K562 (cell line): ENCODE data around the gene PRDX3. TPM values are rescaled to one million over a fixed set of nuclear protein-coding genes. Genes with fewer than 3 reads are reported as not detected.

Source experiments
- CBFA2T3 ChIP-seq: fragments of 450-650 bp; IDR thresholded peaks from 2 replicates; pipeline ENCODE4 v1.6.1; 2017
- CREB3L1 ChIP-seq: fragments of 450-650 bp; IDR thresholded peaks from 2 replicates; pipeline ENCODE4 v1.6.1; 2014; ENCODE audit warnings: low read depth, mild to moderate bottlenecking, moderate library complexity, borderline replicate concordance
- EP400 ChIP-seq: fragments of 450-650 bp; IDR thresholded peaks from 2 replicates; pipeline ENCODE4 v1.6.1; 2017; ENCODE audit warnings: antibody characterized with exemption, mild to moderate bottlenecking, moderate library complexity
- GABPB1 ChIP-seq: sonication (generic); formaldehyde crosslinking; IDR thresholded peaks from 2 replicates; pipeline ENCODE4 v1.8.0; 2022; ENCODE audit warnings: mild to moderate bottlenecking, missing genetic modification reagents
- LCOR ChIP-seq: sonication (generic); formaldehyde crosslinking; IDR thresholded peaks from 2 replicates; pipeline ENCODE4 v1.8.0; 2022; ENCODE audit warnings: mild to moderate bottlenecking, missing genetic modification reagents
- MBD2 ChIP-seq: sonication (generic); IDR thresholded peaks from 2 replicates; pipeline ENCODE4 v1.6.1; 2016; ENCODE audit warnings: low read depth, borderline replicate concordance
- MXI1 ChIP-seq: IDR thresholded peaks from 2 replicates; pipeline ENCODE4 v1.6.1; 2011; ENCODE audit warnings: low read depth, mild to moderate bottlenecking, improper control_type of control experiment, low read length
- NONO ChIP-seq, 2 experiments: fragments of 200-400 bp in 1 of 2; fragments of 450-650 bp in 1 of 2; formaldehyde crosslinking in 1 of 2; IDR thresholded peaks; 2 replicates each; pipeline ENCODE4 v1.6.1; 2017; ENCODE audit warnings: low read depth in 2 of 2, mild to moderate bottlenecking in 2 of 2, moderate library complexity in 2 of 2, low read length in 1 of 2
- PATZ1 ChIP-seq: fragments of 250-450 bp; sonication (Bioruptor Pico); IDR thresholded peaks from 2 replicates; pipeline ENCODE4 v1.5.0; 2020; ENCODE audit warnings: mild to moderate bottlenecking, borderline replicate concordance
- POLR2A ChIP-seq: fragments of 450-650 bp; conservative IDR thresholded peaks from 2 replicates; pipeline ENCODE4 v1.6.1; 2016
- POLR2G ChIP-seq: fragments of 200-400 bp; formaldehyde crosslinking; IDR thresholded peaks from 2 replicates; pipeline ENCODE4 v1.6.1; 2017; ENCODE audit warnings: low read depth, mild to moderate bottlenecking, antibody characterized with exemption, low read length, moderate library complexity
- SMARCA4 ChIP-seq: fragments of 450-650 bp; IDR thresholded peaks from 2 replicates; pipeline ENCODE4 v1.6.1; 2016
- TFAP4 ChIP-seq: sonication (generic); formaldehyde crosslinking; IDR thresholded peaks from 2 replicates; pipeline ENCODE4 v1.8.0; 2022; ENCODE audit warnings: missing genetic modification reagents, mild to moderate bottlenecking, moderate library complexity, borderline replicate concordance
- TOE1 ChIP-seq, 2 experiments: fragments of 450-650 bp in 1 of 2; sonication (generic) in 1 of 2; formaldehyde crosslinking in 1 of 2; IDR thresholded peaks; 2 replicates each; pipeline versions ENCODE4 v1.7.1 to v1.8.0; 2016 to 2022; ENCODE audit warnings: borderline replicate concordance in 2 of 2, mild to moderate bottlenecking in 2 of 2, antibody characterized with exemption in 1 of 2, inconsistent platforms in 1 of 2, low read depth in 1 of 2, missing genetic modification reagents in 1 of 2, moderate library complexity in 1 of 2
- USF1 ChIP-seq: sonication (generic); formaldehyde crosslinking; IDR thresholded peaks from 2 replicates; pipeline ENCODE4 v1.9.0; 2022; ENCODE audit warnings: mild to moderate bottlenecking, missing genetic modification reagents
- ZNF274 ChIP-seq: IDR thresholded peaks from 2 replicates; pipeline ENCODE4 v1.6.1; 2011; ENCODE audit warnings: low read depth, mild to moderate bottlenecking, low read length, moderate library complexity, borderline replicate concordance
- ZNF316 ChIP-seq: fragments of 450-650 bp; IDR thresholded peaks from 2 replicates; pipeline ENCODE4 v1.6.1; 2016
- ZNF395 ChIP-seq: fragments of 200-800 bp; sonication (Bioruptor generic); IDR thresholded peaks from 2 replicates; pipeline ENCODE4 v1.6.1; 2017; ENCODE audit warnings: missing genetic modification characterization, missing compliant biosample characterization
- ZNF551 ChIP-seq: fragments of 250-450 bp; sonication (Bioruptor Pico); IDR thresholded peaks from 2 replicates; pipeline ENCODE4 v1.5.0; 2021; ENCODE audit warnings: mild to moderate bottlenecking, moderate library complexity
- ZNF589 ChIP-seq: fragments of 200-800 bp; sonication (Bioruptor generic); IDR thresholded peaks from 2 replicates; pipeline ENCODE4 v1.6.1; 2016; ENCODE audit warnings: low read depth, missing genetic modification characterization, missing compliant biosample characterization
- polyA plus RNA-seq, 8 experiments: library from polyadenylated mRNA; depleted of rRNA in 4 of 8; stranded (reverse) in 5 of 8; unstranded in 3 of 8; fragments of >200 nt; fragmentation: Nextera tagmentation in 2 of 8; fragmentation: Illumina TruSeq in 1 of 8; extraction: Ambion mirVana in 2 of 8; extraction: Trizol in 1 of 8; gene quantifications; 2 replicates each; pipeline versions ENCODE4 v1.2.1 to v1.2.3, GENCODE V29; 2011 to 2014; ENCODE audit warnings: inconsistent platforms in 1 of 8, missing spikeins in 1 of 8
- total RNA-seq, 7 experiments: library from RNA; depleted of rRNA in 6 of 7; stranded (reverse); fragments of >200 nt in 6 of 7; fragmentation: Illumina TruSeq in 2 of 7; extraction: Trizol in 2 of 7; gene quantifications; 2 replicates each; pipeline versions ENCODE4 v1.2.1 to v1.2.3, GENCODE V29; 2011 to 2021; ENCODE audit warnings: low replicate concordance in 1 of 7

The PRDX3 gene
- total and polyA plus RNA-seq, 9 of the 15 experiments (the other 6 are each of a cell fraction or from before 2014, with no cell fraction given): 122 to 994 (median 173) TPM

GRCh38 chr10:119165171-119166117 is 13.2 kb downstream of the PRDX3 start, which contains the start of gene SFXN4 (continued):
- peak; percentile 89 for TF ChIP-seq USF1 (CRISPR knock-in tag)
- TF ChIP-seq NONO (IDR thresholded peaks at IDR 0.05; ENCODE audit: low read depth in 2 of 2, low read length in 1 of 2): 0 out of 4 replicates have a peak, but pooled peaks of 1 of the 2 experiments have one; percentile 12
- peak; percentile 31; the same call in 1 of the 2 replicates for TF ChIP-seq MBD2
- peak; percentile 60; the same call in 1 of the 2 replicates for TF ChIP-seq GABPB1 (CRISPR knock-in tag)
- peak; percentile 73 for TF ChIP-seq POLR2A
- TF ChIP-seq ZNF316: no peak
- TF ChIP-seq ZNF589 (CRISPR knock-in tag): no peak
- peak; percentile 69 for TF ChIP-seq MXI1
- no peak for TF ChIP-seq TOE1 (IDR thresholded peaks at IDR 0.05; ENCODE audit: borderline replicate concordance)
- TF ChIP-seq TOE1 (CRISPR knock-in tag; IDR thresholded peaks at IDR 0.05; ENCODE audit: borderline replicate concordance, low read depth): 0 out of 2 replicates have a peak, but pooled peaks have one; percentile 40
- TF ChIP-seq PATZ1 (CRISPR knock-in tag): no peak
- TF ChIP-seq ZNF395 (CRISPR knock-in tag): peak; percentile 88
- TF ChIP-seq ZNF551 (CRISPR knock-in tag): no peak
- no peak for TF ChIP-seq SMARCA4
- 0 out of 2 replicates have a peak, but pooled peaks have one; percentile 56 for TF ChIP-seq TFAP4 (CRISPR knock-in tag)
- no peak for TF ChIP-seq ZNF274
- peak; percentile 84 for TF ChIP-seq POLR2G
- peak; percentile 84; the same call in 1 of the 2 replicates for TF ChIP-seq CREB3L1
- peak; percentile 22; the same call in 1 of the 2 replicates for TF ChIP-seq CBFA2T3
- 0 out of 2 replicates have a peak, but pooled peaks have one; percentile 0 for TF ChIP-seq LCOR (CRISPR knock-in tag)
- TF ChIP-seq EP400: peak; percentile 99
